HepG2 (cell line): ENCODE data around the gene LTV1.

Experiments
- HDAC6 ChIP-seq: fragments of 200-600 bp; sonication (generic); IDR thresholded peaks from 2 replicates; pipeline ENCODE4 v1.7.0; 2017; ENCODE audit warnings: mild to moderate bottlenecking, antibody characterized with exemption, low read length, low read depth
- POLR2AphosphoS2 ChIP-seq: IDR thresholded peaks from 2 replicates; pipeline ENCODE4 v1.6.1; 2011; ENCODE audit warnings: low read depth, low read length, improper control_type of control experiment
- SRF ChIP-seq: IDR thresholded peaks from 2 replicates; pipeline ENCODE4 v1.6.1; 2011; ENCODE audit warnings: mild to moderate bottlenecking, low read depth, low read length, moderate library complexity
- ZNF335 ChIP-seq: sonication (generic); formaldehyde crosslinking; IDR thresholded peaks from 2 replicates; pipeline ENCODE4 v1.4.0; 2020; ENCODE audit warnings: missing genetic modification reagents
- TF ChIP-seq, protein P1 (sequence below): sonication (generic); formaldehyde crosslinking; IDR thresholded peaks from 2 replicates; pipeline ENCODE4 v1.5.0; 2020; ENCODE audit warnings: mild to moderate bottlenecking, missing genetic modification reagents, moderate library complexity

DNA sequence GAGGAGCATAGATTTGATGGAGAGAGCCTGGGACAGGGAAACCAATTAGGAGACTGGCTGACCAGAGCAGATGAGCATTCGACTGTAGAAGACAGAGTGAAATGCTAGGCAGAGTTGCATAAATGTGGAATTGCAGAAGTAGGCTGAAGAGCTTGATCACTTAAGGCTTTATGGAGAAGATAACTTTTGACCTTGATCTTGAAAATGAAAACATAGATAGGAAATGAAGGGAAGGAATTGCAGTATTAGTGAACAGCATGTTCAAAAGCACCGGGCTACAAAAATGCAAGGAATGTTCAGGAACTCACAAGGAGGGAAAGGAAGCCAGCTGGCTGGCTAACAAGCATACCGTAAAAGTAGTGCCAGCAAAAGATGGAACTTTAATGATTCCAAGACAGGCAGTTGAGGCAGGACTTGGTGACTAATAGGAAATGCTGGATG, 20.5 kb upstream of the LTV1 start:
- no peak for TF ChIP-seq SRF
- TF ChIP-seq HDAC6, result no peak
- TF ChIP-seq POLR2AphosphoS2, result no peak
- TF ChIP-seq ZNF335 (CRISPR knock-in tag), result no peak
- TF ChIP-seq, protein P1, sequence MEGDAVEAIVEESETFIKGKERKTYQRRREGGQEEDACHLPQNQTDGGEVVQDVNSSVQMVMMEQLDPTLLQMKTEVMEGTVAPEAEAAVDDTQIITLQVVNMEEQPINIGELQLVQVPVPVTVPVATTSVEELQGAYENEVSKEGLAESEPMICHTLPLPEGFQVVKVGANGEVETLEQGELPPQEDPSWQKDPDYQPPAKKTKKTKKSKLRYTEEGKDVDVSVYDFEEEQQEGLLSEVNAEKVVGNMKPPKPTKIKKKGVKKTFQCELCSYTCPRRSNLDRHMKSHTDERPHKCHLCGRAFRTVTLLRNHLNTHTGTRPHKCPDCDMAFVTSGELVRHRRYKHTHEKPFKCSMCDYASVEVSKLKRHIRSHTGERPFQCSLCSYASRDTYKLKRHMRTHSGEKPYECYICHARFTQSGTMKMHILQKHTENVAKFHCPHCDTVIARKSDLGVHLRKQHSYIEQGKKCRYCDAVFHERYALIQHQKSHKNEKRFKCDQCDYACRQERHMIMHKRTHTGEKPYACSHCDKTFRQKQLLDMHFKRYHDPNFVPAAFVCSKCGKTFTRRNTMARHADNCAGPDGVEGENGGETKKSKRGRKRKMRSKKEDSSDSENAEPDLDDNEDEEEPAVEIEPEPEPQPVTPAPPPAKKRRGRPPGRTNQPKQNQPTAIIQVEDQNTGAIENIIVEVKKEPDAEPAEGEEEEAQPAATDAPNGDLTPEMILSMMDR (CRISPR knock-in tag), result no peak
